Effector memory CD4-positive, alpha-beta T cell (primary cell): ENCODE measurements around the gene DUSP22.

ENCODE experiments used
- DNase-seq, 3 donors: peaks; one replicate each; pipeline ENCODE4 v3.0.0-alpha.2; 2020
- H3K27ac ChIP-seq: 2 replicates; pipeline ENCODE4 v1.7.0; 2013; ENCODE audit warnings: mild to moderate bottlenecking, low read length, moderate library complexity; ENCODE audit not compliant: insufficient read depth, poor library complexity, severe bottlenecking
- H3K27me3 ChIP-seq: replicated peaks from 2 replicates; pipeline ENCODE4 v1.7.0; 2013; ENCODE audit warnings: mild to moderate bottlenecking, low read length; ENCODE audit not compliant: insufficient read depth, control insufficient read depth, poor library complexity, severe bottlenecking
- H3K36me3 ChIP-seq: 2 replicates; pipeline ENCODE4 v1.7.0; 2013; ENCODE audit warnings: mild to moderate bottlenecking, low read length, moderate library complexity; ENCODE audit not compliant: control insufficient read depth, insufficient read depth
- H3K4me1 ChIP-seq: 2 replicates; pipeline ENCODE4 v1.7.0; 2013; ENCODE audit warnings: low read length, mild to moderate bottlenecking; ENCODE audit not compliant: control insufficient read depth, insufficient read depth, poor library complexity, severe bottlenecking
- H3K4me3 ChIP-seq: 2 replicates; pipeline ENCODE4 v1.7.0; 2013; ENCODE audit warnings: low read length, low read depth, mild to moderate bottlenecking; ENCODE audit not compliant: insufficient read depth, poor library complexity, severe bottlenecking
- H3K9me3 ChIP-seq: 2 replicates; pipeline ENCODE4 v1.7.0; 2013; ENCODE audit warnings: mild to moderate bottlenecking, low read length, moderate library complexity; ENCODE audit not compliant: control insufficient read depth

DUSP22 gene

DNA sequence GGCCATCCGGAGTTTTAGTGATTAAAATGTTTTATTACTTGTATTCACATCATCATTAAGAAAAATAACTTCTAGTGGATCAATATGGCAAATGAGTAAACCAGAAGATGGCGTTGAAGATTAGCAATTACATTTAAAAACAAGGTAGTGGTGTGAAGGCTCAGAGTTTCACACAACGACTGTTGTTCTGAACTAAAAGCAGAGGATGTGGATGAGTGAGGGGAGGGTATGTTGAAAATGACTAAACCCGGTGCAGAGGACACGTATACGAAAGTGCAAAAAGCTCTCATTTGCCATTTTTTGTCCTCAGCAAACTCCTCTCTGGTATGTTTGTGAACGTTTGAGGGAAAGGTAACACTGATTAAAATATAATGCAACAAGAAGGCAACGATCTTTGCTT lies 97.3 kb downstream of the DUSP22 start:
- Histone ChIP-seq H3K4me1 (peaks cover 13% of the 10 kb centered on the region), H3K36me3 (no peaks in the 10 kb centered on the region), H3K4me3 (no peak overlapping the region), H3K27ac (peak overlapping the region; percentile 36), H3K9me3 (no peaks in the 10 kb centered on the region), H3K27me3 (no peaks in the 10 kb centered on the region)
- DNase-seq: no peak

DNA sequence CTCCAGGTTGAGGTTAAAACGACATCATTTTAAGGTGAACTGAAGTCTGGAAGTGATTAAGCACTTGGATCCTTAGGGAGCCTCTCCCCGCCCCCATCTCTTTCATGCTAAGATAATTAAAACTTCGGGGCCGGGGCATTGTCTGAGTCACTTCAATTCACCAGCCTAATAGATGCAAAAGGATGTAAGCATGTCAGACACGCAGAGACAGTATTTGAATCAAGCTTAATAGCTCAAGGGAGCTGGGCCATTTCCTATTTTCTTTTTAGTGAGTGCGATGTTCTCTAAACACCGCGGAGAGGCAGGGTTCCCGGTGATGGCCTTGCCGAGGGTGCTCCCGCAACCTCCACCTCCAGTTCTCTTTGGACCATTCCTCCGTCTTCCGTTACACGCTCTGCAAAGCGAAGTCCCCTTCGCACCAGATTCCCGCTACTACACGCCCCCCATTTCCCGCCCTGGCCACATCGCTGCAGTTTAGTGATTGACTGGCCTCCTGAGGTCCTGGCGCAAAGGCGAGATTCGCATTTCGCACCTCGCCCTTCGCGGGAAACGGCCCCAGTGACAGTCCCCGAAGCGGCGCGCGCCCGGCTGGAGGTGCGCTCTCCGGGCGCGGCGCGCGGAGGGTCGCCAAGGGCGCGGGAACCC lies 98.7 kb downstream of the DUSP22 start:
- Histone ChIP-seq H3K36me3 (no peaks in the 10 kb centered on the region), H3K4me1 (peaks cover 13% of the 10 kb centered on the region), H3K9me3 (no peaks in the 10 kb centered on the region), H3K27me3 (no peaks in the 10 kb centered on the region), H3K4me3 (peak overlapping the region; percentile 72), H3K27ac (no peak overlapping the region)
- no peak for DNase-seq

DNA sequence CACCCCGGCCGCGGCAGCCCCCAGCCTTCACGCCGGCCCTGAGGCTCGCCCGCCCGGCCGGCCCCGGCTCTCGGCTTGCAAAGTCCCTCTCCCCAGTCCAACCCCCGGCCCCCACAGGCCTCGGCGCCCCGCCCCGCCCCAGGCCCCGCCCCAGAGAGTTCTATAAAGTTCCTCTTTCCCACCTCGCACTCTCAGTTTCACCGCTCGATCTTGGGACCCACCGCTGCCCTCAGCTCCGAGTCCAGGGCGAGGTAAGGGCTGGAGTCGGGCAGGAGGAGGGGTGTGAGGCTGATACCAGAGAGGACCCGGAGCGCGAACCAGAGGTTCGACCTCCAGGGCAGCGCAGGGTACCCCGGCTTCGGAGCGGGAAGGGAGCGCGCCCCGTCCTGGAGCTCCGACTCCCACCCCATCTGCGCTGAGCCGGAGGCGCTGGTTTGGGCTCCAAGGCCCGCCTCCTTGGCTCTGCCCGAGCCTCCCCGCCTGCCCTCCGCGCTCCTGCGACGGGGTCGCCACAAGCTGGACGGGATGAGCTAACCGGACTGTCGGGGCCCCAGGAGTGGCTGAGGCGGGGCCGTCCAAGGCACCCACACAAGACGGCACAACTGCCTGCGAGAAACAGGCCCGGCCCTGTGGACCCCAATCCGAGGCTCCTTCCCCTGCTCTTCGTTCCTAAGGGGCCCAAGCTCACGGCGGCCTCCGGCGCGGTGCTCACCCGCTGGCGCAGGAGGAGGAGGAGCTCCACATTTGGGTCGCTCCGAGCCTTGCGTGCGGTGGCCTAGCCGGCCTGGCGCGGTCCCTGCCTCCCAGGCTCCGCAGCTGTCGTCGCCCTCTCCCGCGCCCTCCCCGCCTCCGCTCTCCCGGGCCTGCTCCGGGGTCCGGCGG lies 99.5 kb downstream of the DUSP22 start, which contains the start of gene IRF4:
Gene IRF4, plus strand, starts transcription at position 194 of the 882 bp plus-strand sequence. CDS start 1,401 bp downstream, outside the sequence.
- H3K4me3 ChIP-seq: peak within 1 kb of the TSS; percentile 72
- H3K27ac ChIP-seq: peak within 1 kb of the TSS; percentile 25
- DNase-seq: peak in 2 of 3 donors; percentile 25 to 27
- H3K9me3 ChIP-seq: no peaks in the 10 kb centered on the region
- no peaks in the 10 kb centered on the region for H3K27me3 ChIP-seq
- peaks cover 13% of the 10 kb centered on the region for H3K4me1 ChIP-seq
- H3K36me3 ChIP-seq: no peaks in the 10 kb centered on the region

DNA sequence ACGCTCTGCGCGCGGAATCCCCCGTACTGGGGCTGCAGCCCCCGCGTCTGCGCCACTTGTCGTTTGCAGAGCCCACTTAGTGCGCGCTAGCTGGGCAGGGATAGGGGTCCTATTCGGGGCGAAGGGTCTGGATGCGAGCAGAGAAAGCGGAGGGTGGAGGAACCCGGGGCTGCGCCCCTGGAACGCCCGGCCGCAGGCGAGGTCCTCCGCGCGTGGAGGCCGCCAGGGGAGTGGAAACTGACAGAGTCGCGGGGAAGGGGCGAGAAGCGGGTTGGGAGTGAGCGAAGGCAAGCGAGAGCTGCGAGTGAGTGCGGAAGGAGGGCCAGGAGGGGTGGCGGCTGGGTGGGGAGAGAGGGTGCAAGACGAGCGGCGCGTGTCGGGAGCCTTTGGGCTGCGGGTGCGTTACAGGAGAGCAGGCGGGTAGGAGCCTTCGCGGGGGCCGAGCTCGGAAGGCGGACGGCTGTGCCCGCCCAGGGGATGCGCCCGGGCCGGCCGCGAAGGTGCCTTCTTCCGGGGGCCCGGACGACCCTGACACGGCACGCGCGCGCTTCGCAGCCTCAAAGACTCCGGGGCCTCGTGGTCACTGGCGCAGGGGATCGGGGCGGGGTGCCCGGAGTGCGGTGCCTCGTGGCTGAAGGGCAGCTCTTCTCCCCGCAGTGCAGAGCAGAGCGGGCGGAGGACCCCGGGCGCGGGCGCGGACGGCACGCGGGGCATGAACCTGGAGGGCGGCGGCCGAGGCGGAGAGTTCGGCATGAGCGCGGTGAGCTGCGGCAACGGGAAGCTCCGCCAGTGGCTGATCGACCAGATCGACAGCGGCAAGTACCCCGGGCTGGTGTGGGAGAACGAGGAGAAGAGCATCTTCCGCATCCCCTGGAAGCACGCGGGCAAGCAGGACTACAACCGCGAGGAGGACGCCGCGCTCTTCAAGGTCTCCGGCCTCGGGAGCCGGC lies 100.4 kb downstream of the DUSP22 start:
- Histone ChIP-seq H3K27me3 (no peaks in the 10 kb centered on the region), H3K4me1 (peaks cover 13% of the 10 kb centered on the region), H3K36me3 (no peaks in the 10 kb centered on the region), H3K4me3 (peak overlapping the region; percentile 72), H3K27ac (peak overlapping the region; percentile 21), H3K9me3 (no peaks in the 10 kb centered on the region)
- no peak for DNase-seq

DNA sequence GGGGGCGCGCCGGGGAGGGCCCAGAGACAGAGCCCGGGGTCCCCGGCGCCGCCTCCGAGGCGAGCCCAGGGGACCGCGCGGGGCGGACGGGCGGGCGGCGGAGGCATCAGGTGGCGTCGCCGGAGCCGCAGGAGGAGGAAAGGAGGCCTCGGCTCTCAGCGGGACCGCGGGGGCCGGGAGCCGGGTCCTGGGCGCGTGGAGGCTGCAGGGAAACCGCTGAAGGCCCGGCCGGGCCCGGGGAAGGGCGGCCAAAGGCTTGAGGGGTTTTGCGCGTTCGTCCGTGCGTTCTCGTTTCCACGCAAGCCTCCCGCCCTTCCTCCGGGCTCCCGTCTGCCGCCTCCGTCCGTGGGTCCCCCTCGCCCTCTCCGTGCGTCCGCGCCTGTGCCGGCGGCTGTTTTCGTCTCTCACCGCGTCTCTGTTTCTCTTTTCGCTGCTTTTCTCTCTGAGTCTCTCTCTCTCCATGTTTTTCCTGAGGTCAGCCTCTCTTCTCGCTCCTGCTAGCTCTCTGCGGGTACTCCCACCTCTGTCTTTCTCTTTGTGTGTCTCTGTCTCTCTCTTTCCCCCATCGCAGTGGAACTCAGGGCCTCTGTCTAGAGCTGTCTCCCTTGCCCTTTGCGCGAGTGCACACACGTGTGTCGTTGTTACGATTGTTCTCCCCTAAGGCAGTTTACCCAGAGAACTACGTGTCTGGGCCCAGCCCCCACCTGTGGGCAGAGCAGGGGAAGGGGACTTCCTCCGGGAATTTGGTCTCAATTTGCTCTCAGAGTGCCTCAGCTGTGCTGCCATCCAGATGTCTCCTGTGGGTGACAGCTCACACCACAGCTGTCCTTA lies 101.3 kb downstream of the DUSP22 start:
- peak overlapping the region; percentile 72 for H3K4me3 ChIP-seq
- H3K27ac ChIP-seq: peak overlapping the region; percentile 21
- no peak for DNase-seq
- peaks cover 13% of the 10 kb centered on the region for H3K4me1 ChIP-seq
- no peaks in the 10 kb centered on the region for H3K36me3 ChIP-seq
- no peaks in the 10 kb centered on the region for H3K9me3 ChIP-seq
- no peaks in the 10 kb centered on the region for H3K27me3 ChIP-seq

DNA sequence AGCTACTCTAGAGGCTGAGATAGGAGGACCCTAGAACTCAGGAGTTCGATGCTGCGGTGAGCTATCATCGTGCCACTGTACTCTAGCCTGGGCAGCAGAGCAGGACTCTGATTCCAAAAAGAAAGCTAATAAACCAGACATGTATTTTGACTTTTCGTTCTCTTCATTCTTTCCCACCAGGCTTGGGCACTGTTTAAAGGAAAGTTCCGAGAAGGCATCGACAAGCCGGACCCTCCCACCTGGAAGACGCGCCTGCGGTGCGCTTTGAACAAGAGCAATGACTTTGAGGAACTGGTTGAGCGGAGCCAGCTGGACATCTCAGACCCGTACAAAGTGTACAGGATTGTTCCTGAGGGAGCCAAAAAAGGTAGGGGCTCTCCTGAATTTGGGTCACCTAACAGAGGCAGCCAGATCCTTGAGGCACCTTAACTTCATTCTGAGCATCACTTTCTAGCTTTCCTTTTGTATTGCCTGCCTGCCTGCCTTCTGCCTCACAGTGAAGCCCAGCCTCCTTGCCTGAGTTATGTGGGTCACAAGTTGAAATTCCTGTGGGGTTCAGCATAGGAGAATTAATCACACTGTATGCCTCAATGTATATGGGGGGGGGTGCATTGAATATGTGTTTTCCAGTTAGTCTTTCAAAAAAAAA lies 102.5 kb downstream of the DUSP22 start:
- H3K36me3 ChIP-seq: no peaks in the 10 kb centered on the region
- no peak overlapping the region for H3K4me3 ChIP-seq
- DNase-seq: no peak
- no peaks in the 10 kb centered on the region for H3K9me3 ChIP-seq
- peaks cover 13% of the 10 kb centered on the region for H3K4me1 ChIP-seq
- H3K27me3 ChIP-seq: no peaks in the 10 kb centered on the region
- no peak overlapping the region for H3K27ac ChIP-seq

DNA sequence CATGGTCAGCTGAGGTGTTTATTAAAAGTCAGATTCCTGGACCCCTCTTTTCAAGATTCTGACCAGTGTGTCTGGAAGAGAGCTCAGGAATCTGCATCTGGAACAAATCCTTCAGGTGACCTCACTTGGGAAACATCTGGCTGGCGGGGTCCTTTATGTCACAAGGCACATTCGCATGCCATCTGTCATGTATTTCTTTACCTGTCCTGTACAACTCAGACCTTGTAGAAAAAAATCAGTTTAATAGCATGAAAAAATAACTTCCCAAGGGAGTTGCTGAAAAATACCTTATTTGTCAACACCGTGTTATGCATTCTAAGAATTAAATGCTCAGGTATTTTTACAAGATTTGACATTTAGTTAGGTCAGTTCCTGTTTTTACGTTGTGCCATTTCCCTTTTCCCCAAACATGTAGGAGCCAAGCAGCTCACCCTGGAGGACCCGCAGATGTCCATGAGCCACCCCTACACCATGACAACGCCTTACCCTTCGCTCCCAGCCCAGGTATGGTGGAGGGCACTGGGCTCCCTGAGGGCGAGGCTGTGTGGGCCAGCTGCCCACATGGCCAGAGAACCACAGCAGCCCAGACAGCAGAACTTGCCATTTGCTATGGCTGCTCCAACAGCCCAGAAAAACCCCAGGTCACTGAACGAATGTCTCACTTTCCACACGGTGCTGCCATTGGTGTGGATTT lies 103.3 kb downstream of the DUSP22 start:
- H3K4me1 ChIP-seq: peaks cover 11% of the 10 kb centered on the region
- DNase-seq: no peak
- no peaks in the 10 kb centered on the region for H3K27me3 ChIP-seq
- no peaks in the 10 kb centered on the region for H3K9me3 ChIP-seq
- no peak overlapping the region for H3K27ac ChIP-seq
- H3K36me3 ChIP-seq: no peaks in the 10 kb centered on the region
- no peak overlapping the region for H3K4me3 ChIP-seq

DNA sequence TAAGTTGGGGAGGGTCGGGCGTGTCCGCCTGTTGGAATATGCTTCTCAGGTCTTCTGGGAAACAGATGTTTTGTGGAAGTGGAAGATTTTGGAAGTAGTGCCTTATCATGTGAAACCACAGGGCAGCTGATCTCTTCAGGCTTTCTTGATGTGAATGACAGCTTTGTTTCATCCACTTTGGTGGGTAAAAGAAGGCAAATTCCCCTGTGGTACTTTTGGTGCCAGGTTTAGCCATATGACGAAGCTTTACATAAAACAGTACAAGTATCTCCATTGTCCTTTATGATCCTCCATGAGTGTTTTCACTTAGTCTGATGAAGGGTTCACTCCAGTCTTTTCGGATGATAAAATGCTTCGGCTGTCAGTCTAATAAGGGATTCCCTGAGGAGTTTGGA lies 103.8 kb downstream of the DUSP22 start:
- Histone ChIP-seq H3K4me3 (no peak overlapping the region), H3K27me3 (no peaks in the 10 kb centered on the region), H3K4me1 (peaks cover 11% of the 10 kb centered on the region), H3K9me3 (no peaks in the 10 kb centered on the region), H3K36me3 (no peaks in the 10 kb centered on the region), H3K27ac (no peak overlapping the region)
- no peak for DNase-seq
